Thyroid gland (tissue), 4 donors: ENCODE results near the gene KLK3. TPM values are rescaled to one million over a fixed set of nuclear protein-coding genes. Genes with fewer than 3 reads are reported as not detected.
"Not testable (repeated sequence)": the region's sequence is repeated elsewhere in the genome, so short reads cannot be mapped to it uniquely, and the experiment has no call there.

Source experiments
- DNase-seq, 2 donors: peaks; one replicate each; pipeline ENCODE4 v3.0.0-alpha.2; 2019
- H3K27ac ChIP-seq, 3 donors: fragments of 200-600 bp; sonication (generic); 1 replicate in 2 of 3; 2 replicates in 1 of 3; pipeline ENCODE4 v1.5.1; 2016 to 2019; ENCODE audit warnings: mild to moderate bottlenecking in 1 of 3, moderate library complexity in 1 of 3
- H3K27me3 ChIP-seq: fragments of 200-600 bp; sonication (generic); one replicate; pipeline ENCODE4 v1.5.1; 2019
- H3K36me3 ChIP-seq, 2 donors: fragments of 200-600 bp; sonication (generic); one replicate each; pipeline ENCODE4 v1.5.1; 2016 to 2019
- H3K4me1 ChIP-seq, 2 donors: fragments of 200-600 bp; sonication (generic); one replicate each; pipeline ENCODE4 v1.5.1; 2017 to 2019
- H3K4me3 ChIP-seq, 3 donors: fragments of 200-600 bp; sonication (generic); replicated peaks in 1 of 3; 1 replicate in 2 of 3; 2 replicates in 1 of 3; pipeline ENCODE4 v1.5.1; 2016; ENCODE audit warnings: mild to moderate bottlenecking in 1 of 3
- H3K9me3 ChIP-seq: fragments of 200-600 bp; sonication (generic); one replicate; pipeline ENCODE4 v1.5.1; 2017
- CTCF ChIP-seq, 6 experiments: fragments of 200-600 bp in 3 of 6; fragments of 450-650 bp in 3 of 6; sonication (generic) in 3 of 6; IDR thresholded peaks; one replicate each; pipeline ENCODE4 v1.5.1; 2016 to 2019; ENCODE audit warnings: antibody characterized with exemption in 6 of 6, mild to moderate bottlenecking in 2 of 6, inconsistent platforms in 1 of 6, moderate library complexity in 1 of 6
- POLR2A ChIP-seq, 2 donors: fragments of 450-650 bp; IDR thresholded peaks; one replicate each; pipeline ENCODE4 v1.6.1; 2017; ENCODE audit warnings: antibody characterized with exemption in 2 of 2, mild to moderate bottlenecking in 2 of 2, moderate library complexity in 1 of 2
- WGBS, 2 donors: methylation state at CpG; one replicate each; pipeline ENCODE4 v1.1.5; 2017; 5-methylcytosine and 5-hydroxymethylcytosine counted together
- intact Hi-C: fragments of 100-400 bp; cut with DNase I; formaldehyde crosslinking; loops from one replicate; pipeline ENCODE4 v1.15.1; 2023
- total RNA-seq, 4 donors: library from RNA; depleted of rRNA; stranded (reverse); fragments of >200 nt; gene quantifications; one replicate each; pipeline ENCODE4 v1.2.3, GENCODE V29; 2016

KLK3 gene
- total RNA-seq = 1 to 10 TPM in 1 of 4 donors, under 1 TPM in 1, not detected in 2; 0.54 to 1.3 TPM

GRCh38 chr19:50854636-50855410 lies at the start of gene KLK3:
Gene KLK3, plus strand, starts transcription at chr19:50854915. Its CDS starts 41 bp downstream, at chr19:50854956.
- no peak within 1 kb of the TSS for H3K4me3 ChIP-seq
- no peaks in the 10 kb centered on the region for H3K4me1 ChIP-seq
- TF ChIP-seq CTCF (IDR thresholded peaks at IDR 0.05) (no peak), POLR2A (IDR thresholded peaks at IDR 0.05) (no peak)
- H3K27me3 ChIP-seq = no peaks in the 10 kb centered on the region
- no peaks in the 10 kb centered on the region for H3K9me3 ChIP-seq
- 61 to 71% methylated on average over 8 to 9 of the region's 9 CpGs for WGBS, 2 donors
- H3K36me3 ChIP-seq = no peaks in the 10 kb centered on the region
- intact Hi-C loops = no loop called here
- no peak for DNase-seq
- H3K27ac ChIP-seq = no peak within 1 kb of the TSS

- no peak for DNase-seq
- Histone ChIP-seq H3K4me3 (no peak overlapping the region), H3K4me1 (peaks cover 0 to 3% of the 10 kb centered on the region in 2 donors), H3K27me3 (no peaks in the 10 kb centered on the region), H3K9me3 (no peaks in the 10 kb centered on the region), H3K27ac (no peak overlapping the region), H3K36me3 (no peaks in the 10 kb centered on the region)
- no peak for TF ChIP-seq POLR2A (IDR thresholded peaks at IDR 0.05)
- TF ChIP-seq CTCF (IDR thresholded peaks at IDR 0.05) = no peak
- intact Hi-C loops = no loop called here
- 60% methylated on average over 1 of the region's 1 CpG for WGBS, 2 donors
Measured at GRCh38 chr19:50808856-50809255, 45.9 kb upstream of the KLK3 start.

- intact Hi-C loops, H3K27me3 ChIP-seq, H3K36me3 ChIP-seq, H3K27ac ChIP-seq, H3K4me1 ChIP-seq, H3K4me3 ChIP-seq, DNase-seq, H3K9me3 ChIP-seq: not testable (repeated sequence)
- no CpG with 5 or more reads among the region's 3 CpGs for WGBS, 2 donors
Measured at GRCh38 chr19:50811622-50812238, 43.0 kb upstream of the KLK3 start.

- Histone ChIP-seq H3K4me3 (no peak overlapping the region), H3K27me3 (no peaks in the 10 kb centered on the region), H3K9me3 (no peaks in the 10 kb centered on the region), H3K27ac (no peak overlapping the region), H3K4me1 (no peaks in the 10 kb centered on the region), H3K36me3 (no peaks in the 10 kb centered on the region)
- 80 to 84% methylated on average over 3 of the region's 3 CpGs for WGBS, 2 donors
- intact Hi-C loops = no loop called here
- TF ChIP-seq CTCF (IDR thresholded peaks at IDR 0.05) (no peak), POLR2A (IDR thresholded peaks at IDR 0.05) (no peak)
- DNase-seq = no peak
Measured at GRCh38 chr19:50812474-50812873, 42.2 kb upstream of the KLK3 start.

- H3K9me3 ChIP-seq = no peaks in the 10 kb centered on the region
- DNase-seq = no peak
- 79 to 81% methylated on average over 5 of the region's 5 CpGs for WGBS, 2 donors
- no peak overlapping the region for H3K27ac ChIP-seq
- no peak for TF ChIP-seq CTCF (IDR thresholded peaks at IDR 0.05)
- no peak for TF ChIP-seq POLR2A (IDR thresholded peaks at IDR 0.05)
- intact Hi-C loops = no loop called here
- H3K36me3 ChIP-seq = no peaks in the 10 kb centered on the region
- H3K4me1 ChIP-seq = peaks cover 0 to 10% of the 10 kb centered on the region in 2 donors
- H3K4me3 ChIP-seq = no peak overlapping the region
- H3K27me3 ChIP-seq = peaks cover 4% of the 10 kb centered on the region
Measured at GRCh38 chr19:50814883-50815282, 39.8 kb upstream of the KLK3 start.
